DOHH2 (cell line): ENCODE data around the gene NREP.

ENCODE experiments used
- EZH2phosphoT487 ChIP-seq: fragments of 200-600 bp; sonication (generic); IDR thresholded peaks from 2 replicates; pipeline ENCODE4 v1.6.1; 2017; ENCODE audit warnings: borderline replicate concordance, mild to moderate bottlenecking, antibody characterized with exemption, low read length, moderate library complexity, mixed read lengths
- TF ChIP-seq, protein P1 (sequence below): fragments of 200-600 bp; sonication (generic); IDR thresholded peaks from one replicate; pipeline ENCODE4 v1.5.1; 2014; ENCODE audit warnings: antibody characterized with exemption, mild to moderate bottlenecking, low read depth, low read length; ENCODE audit not compliant: poor library complexity, severe bottlenecking

DNA sequence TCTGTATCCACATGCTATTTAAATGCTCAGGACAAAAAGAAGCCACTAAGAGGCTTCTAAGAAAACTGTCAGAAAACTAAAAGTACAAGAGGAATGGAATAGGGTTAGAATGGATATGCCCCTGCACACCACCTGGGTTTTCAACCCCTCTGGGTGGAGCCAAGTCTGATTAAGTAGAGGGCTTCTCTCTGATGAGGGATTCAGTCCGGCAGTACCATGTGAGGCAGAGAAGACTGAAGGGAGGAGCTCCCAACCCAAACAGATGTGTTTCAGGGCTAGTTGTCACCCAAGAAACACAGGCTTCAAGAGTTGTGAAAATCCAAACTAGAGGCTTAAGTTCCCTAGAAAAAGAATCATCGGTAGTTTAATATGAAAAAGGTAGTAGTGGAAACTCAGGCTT, 12.5 kb downstream of the NREP start:
- TF ChIP-seq, protein P1, sequence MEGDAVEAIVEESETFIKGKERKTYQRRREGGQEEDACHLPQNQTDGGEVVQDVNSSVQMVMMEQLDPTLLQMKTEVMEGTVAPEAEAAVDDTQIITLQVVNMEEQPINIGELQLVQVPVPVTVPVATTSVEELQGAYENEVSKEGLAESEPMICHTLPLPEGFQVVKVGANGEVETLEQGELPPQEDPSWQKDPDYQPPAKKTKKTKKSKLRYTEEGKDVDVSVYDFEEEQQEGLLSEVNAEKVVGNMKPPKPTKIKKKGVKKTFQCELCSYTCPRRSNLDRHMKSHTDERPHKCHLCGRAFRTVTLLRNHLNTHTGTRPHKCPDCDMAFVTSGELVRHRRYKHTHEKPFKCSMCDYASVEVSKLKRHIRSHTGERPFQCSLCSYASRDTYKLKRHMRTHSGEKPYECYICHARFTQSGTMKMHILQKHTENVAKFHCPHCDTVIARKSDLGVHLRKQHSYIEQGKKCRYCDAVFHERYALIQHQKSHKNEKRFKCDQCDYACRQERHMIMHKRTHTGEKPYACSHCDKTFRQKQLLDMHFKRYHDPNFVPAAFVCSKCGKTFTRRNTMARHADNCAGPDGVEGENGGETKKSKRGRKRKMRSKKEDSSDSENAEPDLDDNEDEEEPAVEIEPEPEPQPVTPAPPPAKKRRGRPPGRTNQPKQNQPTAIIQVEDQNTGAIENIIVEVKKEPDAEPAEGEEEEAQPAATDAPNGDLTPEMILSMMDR, result no peak
- no peak for TF ChIP-seq EZH2phosphoT487
